ENCODE data around the gene NPW.

- TF ChIP-seq POLR2A (IDR thresholded peaks at IDR 0.05) = no peak
- TF ChIP-seq CTCF (IDR thresholded peaks at IDR 0.05) = no peak
These were observed 35.1 kb downstream of the NPW start for GRCh38 chr16:2054543-2055245.

All from Peyer's patch (tissue), 4 donors.